ENCODE measurements around the gene CYP4F22. TPM values are rescaled to one million over a fixed set of nuclear protein-coding genes. Genes with fewer than 3 reads are reported as not detected.
"Not testable (repeated sequence)": the region's sequence is repeated elsewhere in the genome, so short reads cannot be mapped to it uniquely, and the experiment has no call there.

CYP4F22 gene
- total RNA-seq, 4 donors from 2014 or later, result 65.3 to 119 (median 96.1) TPM

GRCh38 chr19:15589760-15590451, 81.6 kb downstream of the CYP4F22 start:
- no peak overlapping the region for H3K4me3 ChIP-seq (ENCODE audit: low read depth, poor library complexity, severe bottlenecking)
- intact Hi-C loops (cut with DNase I; ENCODE audit: low total_unique reads), result no loop called here
- TF ChIP-seq CTCF (IDR thresholded peaks at IDR 0.05) (no peak), POLR2A (IDR thresholded peaks at IDR 0.05) (no peak)
- WGBS, 2 donors, result 77 to 91% methylated on average over 5 of the region's 5 CpGs
- DNase-seq (ENCODE audit: low spot score in 2 of 2), result peak in 1 of 2 donors; percentile 70

DNA sequence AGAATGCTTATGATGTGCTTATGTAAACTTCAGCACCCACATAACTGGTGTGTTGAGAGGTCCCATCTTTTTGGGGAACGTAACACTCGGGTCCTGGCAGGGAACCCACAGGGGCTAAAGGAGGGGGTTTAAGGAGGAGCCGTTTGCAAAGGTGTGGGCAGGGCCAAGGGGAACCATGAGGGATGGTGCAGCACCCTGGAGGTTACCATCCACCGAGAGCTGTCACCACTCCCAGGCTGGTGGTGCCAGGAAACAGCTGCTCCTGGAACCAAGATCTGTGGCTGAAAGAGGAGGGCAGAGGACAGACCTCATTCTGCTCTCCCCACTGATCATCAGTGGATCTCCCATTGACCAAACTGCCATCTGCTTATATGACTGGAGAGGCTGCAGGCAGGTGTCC, 83.5 kb downstream of the CYP4F22 start:
- DNase-seq (ENCODE audit: low spot score in 2 of 2), result peak in 1 of 2 donors; percentile 29
- H3K4me3 ChIP-seq (ENCODE audit: low read depth, poor library complexity, severe bottlenecking), result no peak overlapping the region
- 70% methylated on average over 4 of the region's 4 CpGs for WGBS, 2 donors
- TF ChIP-seq CTCF (IDR thresholded peaks at IDR 0.05) (no peak), POLR2A (IDR thresholded peaks at IDR 0.05) (no peak)
- intact Hi-C loops (cut with DNase I; ENCODE audit: low total_unique reads), result no loop called here

DNA sequence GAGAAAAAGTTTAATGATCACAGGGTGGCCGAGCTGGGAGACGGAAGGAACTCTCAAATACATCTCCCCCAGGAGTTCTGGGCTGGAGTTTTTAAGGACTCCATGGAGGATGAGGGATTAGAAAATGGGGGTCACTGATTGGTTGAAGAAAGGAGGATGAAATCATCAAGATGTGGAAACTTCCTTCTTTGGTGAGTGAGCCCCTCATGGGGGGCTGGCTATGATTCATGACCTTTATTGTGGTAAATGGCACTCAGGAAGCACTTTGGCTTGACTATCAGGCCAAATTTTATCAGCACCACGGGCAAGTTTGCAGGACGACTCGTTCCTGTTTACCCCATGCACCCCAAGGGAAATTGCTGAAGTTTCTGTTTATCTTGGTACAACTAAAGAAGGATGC, 84.2 kb downstream of the CYP4F22 start:
- intact Hi-C loops (cut with DNase I; ENCODE audit: low total_unique reads); H3K4me3 ChIP-seq (ENCODE audit: low read depth, poor library complexity, severe bottlenecking); DNase-seq (ENCODE audit: low spot score in 2 of 2): not testable (repeated sequence)
- WGBS, 2 donors, result 39% methylated on average over 5 of the region's 5 CpGs

GRCh38 chr19:15593766-15594165, 85.4 kb downstream of the CYP4F22 start:
- intact Hi-C loops (cut with DNase I; ENCODE audit: low total_unique reads); H3K4me3 ChIP-seq (ENCODE audit: low read depth, poor library complexity, severe bottlenecking): not testable (repeated sequence)
- peak in 1 of 2 donors; percentile 48 for DNase-seq (ENCODE audit: low spot score in 2 of 2)
- WGBS, 2 donors, result 57 to 63% methylated on average over 4 of the region's 4 CpGs

- no peak overlapping the region for H3K4me3 ChIP-seq (ENCODE audit: low read depth, poor library complexity, severe bottlenecking)
- TF ChIP-seq POLR2A (IDR thresholded peaks at IDR 0.05), result no peak
- no peak for TF ChIP-seq CTCF (IDR thresholded peaks at IDR 0.05)
- intact Hi-C loops (cut with DNase I; ENCODE audit: low total_unique reads), result no loop called here
- peak; percentile 5 to 17 for DNase-seq (ENCODE audit: low spot score in 2 of 2)
- WGBS, 2 donors, result 22 to 31% methylated on average over 6 of the region's 6 CpGs
Measured at GRCh38 chr19:15595069-15595468, 86.7 kb downstream of the CYP4F22 start.

Other genes with a start within 250 kb of the CYP4F22 start
- gene BRD4, start 176.0 kb upstream of the CYP4F22 start, total RNA-seq, result 10 to 100 TPM; 34.8 to 78.6 (median 49.2) TPM
- 10 to 100 TPM; 28.8 to 53.1 (median 34.8) TPM for gene AKAP8, start 128.7 kb upstream of the CYP4F22 start, total RNA-seq
- 100 to 1,000 TPM in 2 of 4 donors, 10 to 100 TPM in 2; 82.4 to 141 (median 95.3) TPM for gene AKAP8L, start 89.5 kb upstream of the CYP4F22 start, total RNA-seq
- 10 to 100 TPM; 28.4 to 52.9 (median 43.8) TPM for gene WIZ, start 58.6 kb upstream of the CYP4F22 start, total RNA-seq
- gene RASAL3, start 44.0 kb upstream of the CYP4F22 start, total RNA-seq, result 1 to 10 TPM in 3 of 4 donors, under 1 TPM in 1; 0.17 to 2.1 (median 1.5) TPM
- under 1 TPM in 3 of 4 donors, not detected in 1; 0.23 to 0.80 (median 0.37) TPM for gene PGLYRP2, start 29.0 kb upstream of the CYP4F22 start, total RNA-seq
- 10 to 100 TPM in 2 of 4 donors, 1 to 10 TPM in 2; 4.6 to 16.4 (median 9.1) TPM for gene CYP4F8, start 106.7 kb downstream of the CYP4F22 start, total RNA-seq
- 1 to 10 TPM; 6.3 to 9.7 (median 8.4) TPM for gene CYP4F3, start 132.4 kb downstream of the CYP4F22 start, total RNA-seq
- gene CYP4F12, start 164.6 kb downstream of the CYP4F22 start, total RNA-seq, result 100 to 1,000 TPM in 1 of 4 donors, 10 to 100 TPM in 3; 40.8 to 100 (median 85.7) TPM
- gene OR10H2, start 219.5 kb downstream of the CYP4F22 start, total RNA-seq, result not detected
- not detected for gene OR10H3, start 229.5 kb downstream of the CYP4F22 start, total RNA-seq